GM19240 (cell line): ENCODE results near the gene PRMT3.
"Not testable (repeated sequence)": the region's sequence is repeated elsewhere in the genome, so short reads cannot be mapped to it uniquely, and the experiment has no call there.

Experiments used
- DNase-seq: peaks from one replicate; pipeline ENCODE4 v3.0.0; 2011; ENCODE audit warnings: low spot score; ENCODE audit not compliant: insufficient read length

The PRMT3 gene

GRCh38 chr11:20453657-20454316 lies 66.3 kb downstream of the PRMT3 start:
- no peak for DNase-seq

DNA sequence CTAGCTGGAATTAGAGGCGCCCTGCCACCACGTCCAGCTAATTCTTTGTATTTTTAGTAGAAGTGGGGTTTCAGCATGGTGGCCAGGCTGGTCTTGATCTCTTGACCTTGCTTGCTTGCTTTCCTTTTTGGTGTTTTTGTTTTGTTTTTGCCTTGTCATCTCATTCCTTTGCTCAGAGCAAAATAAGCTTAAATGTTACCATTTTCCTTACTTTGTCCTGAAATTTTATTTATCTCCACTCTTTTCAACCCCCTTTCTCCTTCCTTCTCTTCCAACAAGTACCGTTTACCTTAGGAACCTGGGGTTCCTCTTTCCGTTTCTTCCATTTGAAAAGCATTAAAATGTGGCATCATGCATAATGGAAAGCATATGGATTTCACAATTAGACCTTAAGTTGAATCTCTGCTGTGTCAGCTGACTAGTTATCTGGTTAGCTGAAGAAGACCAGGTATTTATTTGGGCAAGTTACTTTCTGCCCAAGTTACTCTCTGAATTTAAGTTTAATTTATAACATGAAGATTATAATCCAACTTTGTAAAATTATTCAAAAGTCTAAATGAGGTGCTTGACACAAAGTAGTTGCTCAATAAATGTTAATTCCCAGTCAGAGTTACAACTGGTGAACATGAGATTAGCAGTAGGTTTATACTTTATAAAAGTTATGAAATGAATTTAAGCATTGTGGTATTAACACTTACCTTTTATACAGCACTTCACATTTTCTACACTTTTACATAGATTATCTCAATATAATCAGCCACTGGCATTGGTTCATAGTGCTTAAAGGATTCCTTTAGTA lies 69.7 kb downstream of the PRMT3 start:
- DNase-seq: no peak

DNA sequence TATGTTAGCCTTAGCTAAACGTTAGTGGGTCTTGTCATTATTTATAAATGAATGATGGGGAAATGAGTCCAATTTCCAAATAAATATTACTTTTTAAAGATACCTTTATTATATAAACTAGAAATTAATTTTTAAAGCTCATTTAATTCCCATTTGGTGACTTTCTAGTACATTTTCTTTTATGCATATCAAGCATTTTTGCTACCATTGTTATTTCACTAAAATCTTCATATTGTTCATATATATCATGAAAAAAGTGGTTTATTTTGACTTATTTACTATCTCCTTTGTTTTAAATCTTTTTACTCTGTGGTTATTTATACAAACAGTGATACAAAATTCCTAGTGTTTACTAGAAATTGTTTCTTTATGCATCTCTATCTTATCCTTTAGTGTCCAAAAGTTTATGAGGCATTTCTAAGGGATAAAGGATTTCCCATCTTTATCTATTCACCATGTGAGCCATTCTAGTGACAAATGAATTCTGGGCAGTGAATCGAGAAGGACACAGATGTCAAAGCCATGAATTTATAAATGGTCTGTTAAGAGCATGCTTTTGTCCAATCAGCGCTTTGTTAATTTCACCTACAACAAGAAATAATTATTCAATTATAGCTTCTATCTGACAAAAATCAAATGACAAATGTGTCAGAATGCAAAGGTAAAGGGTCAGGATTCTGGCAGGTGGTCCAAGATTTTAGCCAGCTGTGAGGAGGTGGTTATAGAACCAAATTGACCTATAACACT lies 70.6 kb downstream of the PRMT3 start:
- DNase-seq: no peak

GRCh38 chr11:20458905-20459632 lies 71.6 kb downstream of the PRMT3 start:
- DNase-seq: no peak

DNA sequence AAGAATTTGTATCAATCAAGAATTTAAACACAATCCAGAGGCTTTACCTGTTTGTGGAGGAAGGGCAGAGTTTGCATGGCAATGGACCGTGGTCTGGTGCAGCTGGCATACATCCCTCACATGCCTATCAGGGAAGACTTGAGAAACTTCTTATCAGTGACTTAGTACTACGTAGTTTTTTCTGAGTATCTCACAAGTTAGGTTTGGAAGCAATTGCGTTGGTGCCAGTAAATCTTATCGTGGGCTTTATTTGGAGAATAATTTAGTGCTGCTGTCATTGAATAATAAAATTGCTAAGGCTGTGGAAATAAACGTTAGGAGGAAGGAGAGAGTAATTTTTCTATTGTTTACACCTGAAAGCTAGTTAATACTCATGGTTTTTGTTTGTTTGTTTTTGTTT lies 72.3 kb downstream of the PRMT3 start:
- DNase-seq: no peak

- DNase-seq: no peak
Observed at GRCh38 chr11:20464518-20464917, 77.0 kb downstream of the PRMT3 start.

DNA sequence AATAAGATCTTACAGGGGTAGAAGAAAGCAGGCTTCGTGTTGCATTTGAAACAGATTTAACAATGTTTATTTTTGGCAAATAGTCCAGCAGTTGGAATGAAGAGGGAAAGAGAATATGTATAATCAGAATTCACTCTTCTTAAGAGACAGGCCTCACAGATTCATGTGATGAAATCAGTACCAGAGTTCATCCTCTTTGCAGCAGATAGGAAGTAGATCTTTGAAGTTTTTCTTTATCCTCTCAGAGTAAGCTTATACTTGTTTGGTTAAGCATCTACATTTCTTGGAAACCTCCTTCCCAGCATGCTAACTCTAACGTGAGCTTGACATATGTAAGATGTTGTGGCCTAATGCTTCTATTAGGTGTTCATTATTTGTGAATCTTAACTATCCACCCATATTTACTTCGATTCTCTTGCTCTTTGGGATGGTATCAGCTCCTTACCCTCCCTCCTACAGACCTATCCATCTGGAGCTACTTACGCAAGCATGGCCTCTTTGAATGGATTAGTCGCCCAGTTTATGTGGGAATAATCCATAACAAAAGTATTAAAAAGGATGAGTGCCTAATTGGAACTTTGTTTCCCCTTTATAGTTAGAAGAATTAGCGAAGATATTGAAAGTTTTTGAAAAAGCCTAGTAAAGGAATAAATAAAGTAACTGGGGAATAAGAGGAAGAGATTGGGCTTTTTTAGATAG lies 80.1 kb downstream of the PRMT3 start:
- DNase-seq: no peak

DNA sequence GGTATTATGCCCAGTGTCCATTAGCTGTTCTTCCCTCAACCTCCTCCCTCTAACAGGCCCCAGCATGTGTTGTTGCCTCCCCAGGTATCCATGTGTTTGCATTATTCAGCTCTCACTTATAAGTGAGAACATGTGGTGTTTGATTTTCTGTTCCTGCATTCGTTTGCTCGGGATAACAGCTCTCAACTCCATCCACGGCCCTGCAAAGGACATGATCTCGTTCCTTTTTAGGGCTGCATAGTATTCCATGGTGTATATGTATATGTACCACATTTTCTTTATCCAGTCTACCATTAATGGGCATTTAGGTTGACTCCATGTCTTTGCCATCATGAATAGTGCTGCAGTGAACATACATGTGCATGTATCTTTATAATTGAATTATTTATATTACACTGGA lies 82.8 kb downstream of the PRMT3 start:
- no peak for DNase-seq

DNA sequence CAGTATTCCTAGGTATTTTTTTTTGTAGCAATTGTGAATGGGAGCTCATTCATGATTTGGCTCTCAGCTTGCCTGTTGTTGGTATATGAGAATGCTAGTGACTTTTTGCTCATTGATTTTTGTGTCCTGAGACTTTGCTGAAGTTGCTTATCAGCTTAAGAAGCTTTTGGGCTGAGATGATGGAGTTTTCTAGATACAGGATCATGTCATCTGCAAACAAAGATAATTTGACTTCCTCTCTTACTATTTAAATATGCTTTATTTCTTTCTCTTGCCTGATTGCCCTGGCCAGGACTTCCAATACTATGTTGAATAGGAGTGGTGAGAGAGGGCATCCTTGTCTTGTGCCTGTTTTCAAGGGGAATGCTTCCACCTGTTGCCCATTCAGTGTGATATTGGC lies 84.4 kb downstream of the PRMT3 start:
- DNase-seq: not testable (repeated sequence)

DNA sequence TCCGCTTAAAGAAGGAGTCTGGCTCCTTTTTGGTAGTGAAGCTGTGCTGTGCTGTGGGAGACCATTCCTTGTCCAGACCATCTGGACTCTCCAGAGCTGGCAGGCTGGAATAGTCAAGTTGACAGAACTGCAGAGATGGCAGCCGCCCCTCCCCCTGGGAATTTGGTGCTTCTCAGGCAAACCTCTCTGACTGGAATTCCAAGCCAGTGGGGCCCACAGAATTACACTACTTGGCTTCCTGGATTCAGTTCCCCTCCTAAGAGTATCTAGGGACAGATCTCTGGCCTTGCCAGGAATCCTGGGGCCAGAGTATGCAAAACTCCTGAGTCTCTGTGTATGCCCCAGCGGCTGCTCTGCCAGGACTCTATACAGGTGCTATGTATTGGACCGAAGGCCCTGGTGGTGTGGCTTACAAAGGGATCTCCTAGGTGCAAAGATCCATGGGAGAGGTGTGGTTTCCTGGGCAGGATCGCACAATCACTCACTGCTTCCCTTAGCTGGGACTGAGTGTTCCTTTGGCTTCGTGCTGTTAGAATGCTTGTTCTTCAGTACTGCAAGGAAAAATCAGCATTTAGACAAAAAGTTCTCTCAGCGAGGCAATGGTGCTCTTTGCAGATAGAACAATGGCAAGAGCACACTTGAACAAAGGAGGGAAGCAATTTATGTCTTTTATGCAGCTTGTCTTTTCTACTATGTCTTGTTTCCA lies 86.8 kb downstream of the PRMT3 start:
- no peak for DNase-seq

DNA sequence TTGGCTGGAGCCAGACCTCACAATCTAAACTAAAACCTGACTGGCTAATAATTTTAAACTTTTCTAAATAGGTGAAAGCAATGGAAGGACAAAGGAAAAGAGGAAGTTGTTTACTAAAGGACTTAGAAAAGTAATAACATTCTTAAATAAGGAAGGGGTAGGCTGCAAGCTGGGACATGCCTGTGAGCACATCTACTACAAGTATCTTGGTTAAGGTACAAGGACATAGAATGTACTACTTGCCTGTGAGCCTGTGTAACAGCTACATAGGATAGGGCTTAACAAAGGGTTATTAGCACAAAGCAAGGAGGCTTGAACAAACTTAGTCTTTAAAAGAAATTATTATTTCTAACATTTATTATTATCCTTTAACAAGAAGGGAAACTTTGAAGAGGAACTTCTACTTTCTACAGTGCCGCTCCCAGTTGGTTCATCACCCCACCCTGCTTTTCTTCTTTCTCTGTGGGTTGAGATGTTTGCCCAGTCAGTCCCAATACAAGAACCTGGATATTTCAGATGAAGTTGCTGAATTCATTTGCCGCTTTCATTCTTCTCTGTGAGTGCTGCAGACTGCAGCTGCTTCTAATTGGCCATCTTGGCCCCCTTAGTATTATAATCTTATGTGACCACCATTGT lies 87.5 kb downstream of the PRMT3 start:
- DNase-seq: no peak

- no peak for DNase-seq
Observed at GRCh38 chr11:20477418-20478090, 90.0 kb downstream of the PRMT3 start.

- DNase-seq: no peak
Observed at GRCh38 chr11:20479513-20479912, 92.0 kb downstream of the PRMT3 start.

- DNase-seq: no peak
Observed at GRCh38 chr11:20483931-20484330, 96.4 kb downstream of the PRMT3 start.

GRCh38 chr11:20484416-20484815 lies 96.9 kb downstream of the PRMT3 start:
- not testable (repeated sequence) for DNase-seq

GRCh38 chr11:20488352-20488751 lies 100.8 kb downstream of the PRMT3 start:
- DNase-seq: no peak

DNA sequence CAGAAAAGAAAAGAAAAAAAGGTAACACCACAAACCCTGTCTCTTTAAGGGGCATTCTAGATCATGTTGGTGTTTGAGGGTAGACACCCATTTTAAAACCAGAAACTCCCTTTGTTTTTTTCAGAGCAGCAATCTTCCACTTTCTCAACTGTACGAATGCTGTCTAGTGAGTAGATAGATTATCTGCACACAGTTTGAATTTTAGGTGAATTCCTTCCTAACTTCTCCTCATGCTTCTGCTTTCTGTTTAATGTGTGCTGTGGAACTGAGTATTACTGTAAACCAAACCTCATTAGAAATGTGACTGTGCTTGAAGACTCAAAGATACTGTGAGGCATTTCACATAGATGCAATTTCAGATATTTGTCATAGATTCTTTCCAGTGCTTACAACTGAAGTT lies 102.4 kb downstream of the PRMT3 start:
- no peak for DNase-seq

GRCh38 chr11:20493340-20493739 lies 105.8 kb downstream of the PRMT3 start:
- no peak for DNase-seq

GRCh38 chr11:20497124-20497792 lies 109.7 kb downstream of the PRMT3 start:
- DNase-seq: no peak
